Memory B cell (primary cell): ENCODE data around the gene CDK11A.
"Not testable (repeated sequence)": the region's sequence is repeated elsewhere in the genome, so short reads cannot be mapped to it uniquely, and the experiment has no call there.

Experiments
- ATAC-seq: fragments of 150-1000 bp; cut with Tn5 transposase; 2 replicates; pipeline ENCODE4 v1.10.0; 2021; ENCODE audit warnings: low read depth, mild to moderate bottlenecking, moderate library complexity
- DNase-seq, 2 donors: peaks; one replicate each; pipeline ENCODE4 v3.0.0; 2022; ENCODE audit warnings: low spot score in 2 of 2
- H3K27ac Mint-ChIP-seq: one replicate; pipeline ENCODE4 v1.8.0; 2022; ENCODE audit warnings: mild to moderate bottlenecking, moderate library complexity, mixed read lengths
- H3K27me3 Mint-ChIP-seq: one replicate; pipeline ENCODE4 v1.8.0; 2022; ENCODE audit warnings: mixed read lengths
- H3K36me3 Mint-ChIP-seq: one replicate; pipeline ENCODE4 v1.8.0; 2022; ENCODE audit warnings: mild to moderate bottlenecking, mixed read lengths
- H3K4me1 Mint-ChIP-seq: one replicate; pipeline ENCODE4 v1.8.0; 2022; ENCODE audit warnings: mixed read lengths
- H3K4me3 Mint-ChIP-seq: one replicate; pipeline ENCODE4 v1.8.0; 2022; ENCODE audit warnings: mild to moderate bottlenecking, moderate library complexity, mixed read lengths
- H3K9me3 Mint-ChIP-seq: one replicate; pipeline ENCODE4 v1.8.0; 2022; ENCODE audit warnings: mixed read lengths

CDK11A gene

DNA sequence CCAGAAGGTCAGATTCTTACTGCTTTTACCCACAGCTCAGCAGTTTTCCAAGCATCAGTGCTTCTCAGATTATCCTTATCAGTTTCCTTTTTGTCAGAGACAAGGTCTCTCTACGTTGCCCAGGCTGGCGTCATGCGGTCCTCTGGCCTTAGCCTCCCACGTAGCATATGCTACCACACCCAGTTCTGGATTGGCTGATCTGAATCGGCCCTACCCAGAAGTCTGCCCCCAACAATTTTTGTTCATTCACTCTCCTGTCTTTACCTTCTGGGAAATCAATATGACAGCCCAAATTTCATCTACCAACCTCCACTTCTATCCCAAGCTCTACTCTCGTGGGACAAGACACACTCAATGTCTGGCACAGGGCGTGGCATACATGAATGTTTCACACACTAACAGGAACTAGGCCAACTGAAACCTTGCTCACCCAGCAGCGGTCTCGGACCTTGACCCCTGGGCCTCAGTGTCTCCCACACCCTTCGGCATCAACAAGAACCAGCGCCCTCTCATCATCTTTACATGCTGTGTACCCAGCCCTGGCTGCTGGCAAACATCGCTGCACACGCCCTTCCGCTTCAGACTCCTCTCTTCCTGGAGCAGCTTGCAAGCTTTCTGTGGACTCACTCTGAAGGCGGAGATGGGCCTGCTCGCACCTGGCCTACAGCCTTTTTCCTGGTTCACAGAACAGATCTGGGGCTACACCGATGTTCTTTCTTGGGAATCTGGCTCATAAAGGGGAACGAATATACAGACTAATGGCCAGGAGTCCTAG lies 8.9 kb downstream of the CDK11A start:
- not testable (repeated sequence) for DNase-seq, H3K27ac Mint-ChIP-seq, H3K27me3 Mint-ChIP-seq, H3K4me3 Mint-ChIP-seq, H3K9me3 Mint-ChIP-seq, ATAC-seq, H3K4me1 Mint-ChIP-seq
- H3K36me3 Mint-ChIP-seq: peaks cover 19% of the 10 kb centered on the region

DNA sequence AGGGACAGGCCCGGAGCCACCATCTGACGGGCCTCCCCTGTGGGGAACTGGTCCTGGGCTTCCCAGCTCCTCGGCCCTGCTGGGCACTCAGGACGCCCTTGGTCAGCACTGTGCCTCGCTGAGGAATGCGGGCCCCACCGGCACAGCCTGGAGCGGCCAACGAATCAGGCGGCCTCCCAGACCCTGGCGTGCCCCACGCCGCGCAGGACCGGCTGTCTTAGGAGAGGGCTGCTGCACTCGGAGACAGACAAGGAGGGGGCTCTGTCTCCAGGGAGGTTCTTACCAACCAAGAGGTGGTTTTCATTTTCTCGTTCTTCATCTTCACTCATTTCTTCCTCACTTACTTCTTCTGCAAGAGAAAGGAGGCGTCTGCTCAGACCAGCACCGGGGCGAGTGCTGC lies 16.3 kb downstream of the CDK11A start:
- H3K27me3 Mint-ChIP-seq, H3K4me1 Mint-ChIP-seq, DNase-seq, H3K36me3 Mint-ChIP-seq, H3K9me3 Mint-ChIP-seq, ATAC-seq, H3K27ac Mint-ChIP-seq, H3K4me3 Mint-ChIP-seq: not testable (repeated sequence)

DNA sequence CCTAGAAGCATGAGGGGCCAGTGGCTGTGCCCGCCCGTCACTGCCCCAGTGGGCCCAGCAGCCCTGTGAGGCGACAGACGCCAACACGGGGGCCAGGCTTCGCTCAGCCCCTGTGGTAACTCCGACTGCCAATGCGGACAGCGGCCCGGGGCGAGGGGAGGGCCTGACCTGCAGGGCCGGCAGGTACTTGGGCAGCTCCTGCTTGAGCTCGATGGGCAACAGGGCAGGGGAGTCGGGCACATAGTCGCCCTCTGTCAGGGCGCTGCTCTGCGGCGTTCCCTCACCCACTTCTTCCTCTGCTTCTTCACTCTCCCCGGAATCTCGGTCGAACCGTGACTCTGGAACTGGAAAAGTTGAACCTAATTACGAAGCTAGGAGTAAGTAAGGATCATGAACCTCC lies 16.9 kb downstream of the CDK11A start:
- not testable (repeated sequence) for H3K27me3 Mint-ChIP-seq, H3K9me3 Mint-ChIP-seq, H3K27ac Mint-ChIP-seq, H3K4me3 Mint-ChIP-seq, ATAC-seq, H3K4me1 Mint-ChIP-seq, DNase-seq, H3K36me3 Mint-ChIP-seq

DNA sequence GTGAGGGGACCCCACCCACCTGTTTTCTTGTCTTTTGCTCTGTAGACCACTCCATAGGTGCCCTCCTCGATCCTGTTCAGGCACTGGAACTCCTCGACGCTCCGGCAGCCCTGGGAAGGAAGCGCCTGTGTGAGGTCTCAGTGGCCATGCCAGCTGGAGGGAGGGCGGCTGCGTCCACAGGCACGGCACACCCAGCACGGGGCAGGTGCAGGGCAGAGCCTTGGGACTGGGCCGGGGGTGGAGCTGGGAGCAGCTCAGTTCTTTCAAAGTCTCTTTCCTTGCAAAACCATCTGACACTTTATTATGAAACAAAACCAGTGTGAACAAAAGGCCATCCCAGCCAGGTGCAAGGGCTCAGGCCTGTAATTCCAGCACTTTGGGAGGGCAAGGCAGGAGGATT lies 18.5 kb downstream of the CDK11A start:
- not testable (repeated sequence) for ATAC-seq, H3K27ac Mint-ChIP-seq, H3K9me3 Mint-ChIP-seq, DNase-seq, H3K4me3 Mint-ChIP-seq, H3K27me3 Mint-ChIP-seq, H3K36me3 Mint-ChIP-seq, H3K4me1 Mint-ChIP-seq

DNA sequence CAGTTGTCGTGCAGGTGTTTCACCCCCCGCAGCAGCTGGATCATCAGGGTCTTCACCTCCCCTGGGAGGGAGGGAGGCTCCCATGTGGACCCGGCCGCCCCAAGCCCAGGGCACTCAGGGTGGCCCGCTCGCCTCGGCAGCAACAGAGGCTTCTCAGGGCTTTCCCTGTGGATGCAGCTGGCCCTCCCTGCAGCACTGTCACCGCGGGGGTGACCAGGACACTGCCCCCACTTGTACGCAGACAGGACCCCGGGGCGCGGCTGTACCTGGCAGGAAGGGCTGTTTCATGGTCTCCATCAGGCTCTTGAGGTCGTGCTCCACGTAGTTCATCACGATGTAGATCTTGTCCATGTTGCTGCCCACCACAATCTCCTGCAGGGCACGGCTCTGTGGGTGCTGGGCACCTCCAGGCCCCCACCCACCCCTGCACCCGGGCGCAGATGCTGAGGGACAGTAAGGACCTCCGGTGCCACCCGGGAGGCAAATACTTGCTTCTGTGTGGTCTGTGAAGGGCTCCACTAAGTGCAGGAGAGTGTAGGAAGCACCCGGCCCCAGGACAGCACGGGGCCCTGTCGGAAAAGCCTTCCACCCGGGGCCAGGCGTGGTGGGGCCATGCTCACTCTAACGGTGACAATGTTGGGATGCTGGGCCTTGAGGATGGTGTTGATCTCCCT lies 19.7 kb downstream of the CDK11A start:
- not testable (repeated sequence) for H3K36me3 Mint-ChIP-seq, H3K4me1 Mint-ChIP-seq, H3K9me3 Mint-ChIP-seq, H3K27me3 Mint-ChIP-seq, DNase-seq, H3K4me3 Mint-ChIP-seq, H3K27ac Mint-ChIP-seq, ATAC-seq

DNA sequence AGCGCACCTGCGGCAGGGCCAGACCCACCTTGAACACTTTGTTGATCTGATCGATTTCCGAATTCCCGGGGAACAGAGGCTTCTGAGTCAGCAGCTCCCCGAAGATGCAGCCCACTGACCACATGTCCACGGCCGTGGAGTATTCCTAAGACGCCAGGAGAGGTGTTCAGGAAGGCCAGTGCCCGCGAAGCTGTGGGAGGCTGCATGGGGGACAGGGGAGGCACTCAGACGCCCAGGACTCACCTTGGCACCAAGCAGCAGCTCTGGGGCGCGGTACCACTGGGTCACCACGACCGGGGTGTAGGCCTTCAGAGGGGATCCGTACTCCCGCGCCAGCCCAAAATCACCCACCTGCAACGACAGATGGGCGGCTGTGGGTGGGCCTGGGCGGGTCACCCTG lies 20.4 kb downstream of the CDK11A start:
- Mint-ChIP-seq H3K9me3 (no peaks in the 10 kb centered on the region), H3K4me3 (no peak overlapping the region), H3K27me3 (no peaks in the 10 kb centered on the region), H3K27ac (no peak overlapping the region), H3K36me3 (peaks cover 2% of the 10 kb centered on the region), H3K4me1 (no peaks in the 10 kb centered on the region)
- ATAC-seq (peak; percentile 16), DNase-seq (no peak)

DNA sequence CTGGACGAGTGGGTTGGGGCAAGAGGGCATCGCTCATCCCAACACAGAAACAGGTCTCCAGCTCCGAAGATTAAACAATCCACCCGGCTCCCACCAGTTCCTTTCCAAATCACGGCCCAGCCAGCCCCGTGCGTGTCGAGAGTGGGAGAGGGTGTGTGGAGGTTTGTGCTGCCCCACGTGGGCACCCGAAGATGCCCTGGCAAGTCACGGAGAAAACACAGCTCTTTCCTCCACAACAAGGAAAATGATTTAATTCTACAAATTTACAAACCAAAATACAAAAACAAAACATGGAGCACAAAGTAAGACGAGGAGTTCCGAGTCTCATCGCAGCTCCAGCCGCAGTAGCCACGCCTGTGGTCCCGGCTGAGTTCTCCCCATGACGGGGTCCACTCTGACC lies 21.7 kb downstream of the CDK11A start:
- not testable (repeated sequence) for H3K27me3 Mint-ChIP-seq, H3K4me1 Mint-ChIP-seq, H3K36me3 Mint-ChIP-seq, H3K27ac Mint-ChIP-seq, H3K9me3 Mint-ChIP-seq, H3K4me3 Mint-ChIP-seq, ATAC-seq, DNase-seq

DNA sequence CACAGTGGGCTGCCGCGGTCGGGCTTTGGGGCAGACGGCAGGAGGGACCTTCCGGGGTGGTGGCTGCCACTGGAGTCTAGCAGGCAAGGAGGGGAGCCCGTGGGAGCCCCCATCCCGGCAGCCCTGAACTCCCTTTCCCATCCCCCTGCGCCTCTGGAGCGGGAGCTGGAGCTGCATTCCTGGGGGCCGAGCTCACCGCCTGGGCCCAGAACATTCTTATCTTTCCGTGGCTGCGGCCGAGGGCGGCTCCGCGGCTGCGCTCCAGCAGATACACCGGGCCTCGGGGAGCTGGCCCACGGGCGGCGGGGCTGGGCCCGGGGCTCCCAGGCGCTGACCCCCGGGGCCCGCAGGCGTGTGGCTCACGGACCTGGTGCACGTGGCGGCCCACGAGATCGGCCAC lies 23.6 kb downstream of the CDK11A start:
- not testable (repeated sequence) for DNase-seq, H3K9me3 Mint-ChIP-seq, H3K4me1 Mint-ChIP-seq, H3K4me3 Mint-ChIP-seq, H3K27me3 Mint-ChIP-seq, H3K36me3 Mint-ChIP-seq, H3K27ac Mint-ChIP-seq, ATAC-seq

DNA sequence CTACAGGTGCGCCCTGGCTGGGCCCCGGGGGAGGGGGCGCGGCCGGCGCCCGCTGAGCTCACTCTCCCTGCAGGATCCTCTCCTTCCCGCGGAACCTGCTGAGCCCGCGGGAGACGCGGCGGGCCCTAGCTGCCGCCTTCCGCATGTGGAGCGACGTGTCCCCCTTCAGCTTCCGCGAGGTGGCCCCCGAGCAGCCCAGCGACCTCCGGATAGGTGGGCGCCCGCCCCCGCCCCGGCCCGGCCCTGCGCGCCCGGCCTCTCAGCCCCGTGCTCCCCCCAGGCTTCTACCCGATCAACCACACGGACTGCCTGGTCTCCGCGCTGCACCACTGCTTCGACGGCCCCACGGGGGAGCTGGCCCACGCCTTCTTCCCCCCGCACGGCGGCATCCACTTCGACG lies 24.1 kb downstream of the CDK11A start:
- ATAC-seq: peak; percentile 41
- not testable (repeated sequence) for H3K9me3 Mint-ChIP-seq, DNase-seq, H3K27ac Mint-ChIP-seq, H3K4me1 Mint-ChIP-seq, H3K27me3 Mint-ChIP-seq, H3K36me3 Mint-ChIP-seq, H3K4me3 Mint-ChIP-seq

DNA sequence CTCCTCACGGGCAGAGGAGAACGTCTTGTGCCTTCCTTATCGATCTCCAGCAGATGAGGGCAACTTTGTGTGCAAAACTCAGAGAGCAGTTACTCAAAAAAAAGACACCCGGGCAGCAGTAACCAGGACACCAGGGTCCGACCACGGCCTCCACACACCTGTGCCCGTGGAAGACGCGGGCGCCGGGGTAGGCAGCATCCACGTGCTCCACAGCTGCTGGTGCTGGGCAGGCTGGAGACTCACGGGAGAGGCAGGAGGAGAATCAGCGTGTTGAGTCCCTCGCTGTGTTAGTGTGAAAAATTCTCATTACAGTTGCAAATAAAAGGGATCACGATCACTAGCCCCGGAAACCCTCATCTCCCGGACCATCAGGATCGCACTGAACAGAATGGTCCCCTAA lies 25.1 kb downstream of the CDK11A start:
- not testable (repeated sequence) for DNase-seq, H3K9me3 Mint-ChIP-seq, H3K27ac Mint-ChIP-seq, H3K4me3 Mint-ChIP-seq, H3K4me1 Mint-ChIP-seq, ATAC-seq, H3K36me3 Mint-ChIP-seq, H3K27me3 Mint-ChIP-seq

DNA sequence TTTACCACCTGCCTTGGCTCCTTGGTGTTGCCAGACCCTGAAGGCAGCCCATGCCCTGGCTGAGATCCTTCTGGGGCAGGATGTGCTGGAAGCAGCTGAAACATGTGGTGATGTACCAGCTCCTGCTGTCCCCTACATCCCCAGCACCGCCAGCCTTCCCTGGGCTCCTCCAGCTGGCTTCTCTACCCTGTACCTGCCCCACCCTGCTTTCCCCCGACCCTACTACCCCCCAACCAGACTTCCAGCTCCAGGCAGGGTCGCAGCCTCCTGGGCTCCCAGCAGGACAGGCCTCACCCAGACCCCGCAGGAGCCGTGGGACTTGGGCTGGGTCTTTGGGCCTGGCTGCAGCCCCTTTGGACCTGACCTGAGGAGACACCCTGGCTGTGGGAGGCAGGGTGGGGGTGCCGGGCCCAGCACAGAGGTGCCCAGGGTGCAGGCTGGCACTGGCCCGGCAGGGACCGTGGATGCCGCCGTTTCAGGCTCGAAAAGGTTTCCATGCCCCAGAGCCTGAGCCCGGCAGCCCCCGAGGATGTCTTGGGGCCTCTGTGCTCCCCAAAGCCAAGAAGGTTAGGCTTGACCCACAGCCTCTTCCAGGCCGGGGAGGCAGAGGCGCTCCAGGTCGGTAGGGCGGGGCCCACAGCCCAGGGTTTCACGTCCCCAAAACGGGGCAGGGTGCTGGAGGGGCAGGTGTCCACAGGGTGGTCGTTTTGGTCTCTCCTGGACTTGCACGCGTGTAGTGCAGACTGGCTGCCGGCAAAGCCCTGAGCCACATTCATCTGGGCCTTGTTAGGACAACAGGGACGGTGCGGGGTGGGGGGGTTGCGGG lies 26.6 kb downstream of the CDK11A start:
- not testable (repeated sequence) for H3K27ac Mint-ChIP-seq, H3K4me1 Mint-ChIP-seq, H3K9me3 Mint-ChIP-seq, H3K4me3 Mint-ChIP-seq, H3K27me3 Mint-ChIP-seq, H3K36me3 Mint-ChIP-seq, DNase-seq, ATAC-seq

DNA sequence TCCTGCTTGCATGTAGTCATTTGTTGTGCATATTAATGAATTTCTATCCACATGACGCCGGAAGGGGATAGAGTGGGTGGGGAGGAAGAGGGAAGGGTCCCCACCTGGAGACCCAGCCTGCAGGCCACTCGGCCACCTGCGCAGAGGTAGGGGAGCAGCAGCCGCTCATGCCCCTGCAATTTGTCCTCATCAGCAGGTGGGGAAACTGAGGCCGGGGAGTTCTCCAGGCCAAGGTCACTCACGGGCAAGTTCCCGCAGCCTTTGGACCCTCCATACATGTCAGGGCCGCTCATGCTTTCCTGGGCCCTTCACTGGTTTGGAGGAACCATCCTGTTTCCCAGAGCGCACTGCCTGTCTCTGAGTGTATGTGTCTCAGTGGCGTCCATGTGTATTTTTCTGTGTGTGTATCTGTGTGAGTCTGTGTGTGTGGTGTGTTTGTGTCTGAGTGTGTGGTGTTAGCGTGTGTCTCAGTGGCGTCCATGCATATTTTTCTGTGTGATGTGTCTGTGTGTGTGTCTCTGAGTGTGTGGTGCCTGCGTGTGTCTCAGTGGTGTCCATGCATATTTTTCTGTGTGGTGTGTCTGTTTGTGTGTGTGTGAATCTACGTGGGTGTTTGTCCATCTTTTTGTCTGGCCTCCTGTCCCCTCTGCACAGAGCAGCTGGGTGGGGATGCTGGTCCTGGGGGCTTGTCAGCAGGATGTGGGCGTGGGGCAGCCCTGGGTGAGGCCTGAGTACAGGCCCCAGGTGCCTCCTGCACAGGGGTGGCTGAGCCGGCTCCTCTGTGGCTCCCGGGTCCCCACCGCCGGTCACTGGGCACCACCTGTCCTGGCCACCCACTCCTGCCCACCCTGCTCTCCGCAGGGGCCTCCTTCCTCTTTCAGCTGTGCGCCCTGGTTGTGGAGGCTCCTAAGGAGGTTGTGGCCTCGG lies 27.5 kb downstream of the CDK11A start:
- H3K27me3 Mint-ChIP-seq, H3K4me3 Mint-ChIP-seq, H3K27ac Mint-ChIP-seq, DNase-seq, H3K4me1 Mint-ChIP-seq, H3K36me3 Mint-ChIP-seq, H3K9me3 Mint-ChIP-seq, ATAC-seq: not testable (repeated sequence)

DNA sequence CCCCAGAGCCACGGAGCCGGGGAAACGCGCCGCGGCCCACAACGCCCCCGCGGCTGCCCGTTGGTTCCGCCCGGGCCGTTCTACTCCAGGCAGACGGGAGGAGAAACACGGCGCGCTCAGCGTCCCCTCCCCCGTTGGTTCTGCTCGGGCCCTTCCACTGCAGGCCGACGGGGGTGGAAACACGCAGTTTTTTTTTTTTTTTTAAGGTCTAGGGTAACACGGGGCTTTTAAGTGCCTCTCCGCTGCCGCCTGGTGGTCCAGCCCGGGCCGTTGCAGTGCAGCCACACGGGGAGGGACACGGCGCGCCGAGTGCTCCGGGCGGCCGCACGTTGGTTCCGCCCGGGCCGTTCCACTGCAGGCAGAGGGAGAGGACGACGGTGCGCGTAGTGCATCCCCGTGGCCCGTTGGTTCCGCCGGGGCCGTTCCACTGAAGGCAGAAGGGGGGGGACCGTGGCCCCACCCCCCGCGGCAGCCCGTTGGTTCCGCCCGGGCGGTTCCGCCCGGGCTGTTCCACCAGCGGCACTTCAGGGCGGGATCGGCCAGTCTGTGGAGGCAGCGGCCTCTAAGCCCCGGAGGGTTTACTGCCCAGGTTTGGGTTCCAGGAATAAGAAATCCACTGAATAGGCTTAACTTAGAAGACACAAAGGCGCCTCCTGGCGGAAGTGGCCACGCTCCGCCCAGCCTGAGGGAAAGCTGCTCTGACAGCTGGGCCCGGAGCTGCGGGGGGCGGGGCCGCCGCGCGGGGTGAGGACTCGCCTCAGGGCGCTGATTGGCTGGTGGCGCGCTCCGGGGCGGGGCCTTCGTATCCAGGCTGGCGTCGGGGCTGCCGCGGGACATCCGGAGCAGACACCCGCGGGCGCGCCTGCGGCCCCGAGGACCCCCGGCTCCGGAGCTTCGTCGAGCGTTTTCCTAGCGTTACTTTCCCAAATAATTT lies 31.2 kb downstream of the CDK11A start, which contains the start of gene SLC35E2B:
SLC35E2B (minus strand) TSS at position 82 of the 934 bp plus-strand sequence. CDS start 16,096 bp downstream, outside the sequence.
- ATAC-seq: peak; percentile 76
- Mint-ChIP-seq H3K27ac (peak within 1 kb of the TSS; percentile 63), H3K4me3 (peak within 1 kb of the TSS; percentile 76)

More for the DNA sequence above, 31.2 kb downstream of the CDK11A start, which contains the start of gene SLC35E2B:
- peak; percentile 96 to 99 for DNase-seq
- not testable (repeated sequence) for H3K4me1 Mint-ChIP-seq, H3K9me3 Mint-ChIP-seq, H3K36me3 Mint-ChIP-seq, H3K27me3 Mint-ChIP-seq
